HG02763 (cell line): ENCODE results near the gene SPAG9.
"Not testable (repeated sequence)": the region's sequence is repeated elsewhere in the genome, so short reads cannot be mapped to it uniquely, and the experiment has no call there.

Source experiments
- ATAC-seq: cut with Tn5 transposase; IDR thresholded peaks from one replicate; pipeline ENCODE4 v1.9.1; 2021; ENCODE audit warnings: mild to moderate bottlenecking, moderate library complexity; ENCODE audit not compliant: unreplicated experiment

The SPAG9 gene

GRCh38 chr17:51144266-51145022 lies 23.8 kb upstream of the SPAG9 start:
- no peak for ATAC-seq

GRCh38 chr17:51142597-51142996 lies 21.9 kb upstream of the SPAG9 start:
- ATAC-seq, result no peak

GRCh38 chr17:51135956-51136355 lies 15.3 kb upstream of the SPAG9 start:
- ATAC-seq, result no peak

GRCh38 chr17:51133365-51133764 lies 12.7 kb upstream of the SPAG9 start:
- no peak for ATAC-seq

GRCh38 chr17:51132964-51133319 lies 12.3 kb upstream of the SPAG9 start:
- ATAC-seq, result no peak

GRCh38 chr17:51128076-51128475 lies 7.4 kb upstream of the SPAG9 start:
- no peak for ATAC-seq

- ATAC-seq, result no peak
Observed at GRCh38 chr17:51124640-51125503, 4.2 kb upstream of the SPAG9 start.

- ATAC-seq, result not testable (repeated sequence)
Observed at GRCh38 chr17:51122473-51123115, 1.9 kb upstream of the SPAG9 start.

- ATAC-seq, result peak; percentile 31
Observed at GRCh38 chr17:51121620-51122472, 1.2 kb upstream of the SPAG9 start.

- peak; percentile 13 for ATAC-seq
Observed at GRCh38 chr17:51120357-51120738, 320 bp downstream of the SPAG9 start.

- peak; percentile 22 for ATAC-seq
Observed at GRCh38 chr17:51119415-51120356, 982 bp downstream of the SPAG9 start.

- ATAC-seq, result no peak
Observed at GRCh38 chr17:51118330-51119195, 2.1 kb downstream of the SPAG9 start.

GRCh38 chr17:51115179-51115578 lies 5.5 kb downstream of the SPAG9 start:
- no peak for ATAC-seq

- not testable (repeated sequence) for ATAC-seq
Observed at GRCh38 chr17:51112303-51113222, 8.1 kb downstream of the SPAG9 start.

GRCh38 chr17:51107778-51108177 lies 12.9 kb downstream of the SPAG9 start:
- no peak for ATAC-seq

GRCh38 chr17:51103451-51103850 lies 17.2 kb downstream of the SPAG9 start:
- ATAC-seq, result no peak

- no peak for ATAC-seq
Observed at GRCh38 chr17:51103050-51103449, 17.6 kb downstream of the SPAG9 start.
